Adrenal gland (tissue), 5 donors: Measurements from ENCODE around the gene SLTM.

Experiments
- CTCF ChIP-seq, 6 experiments: fragments of 450-650 bp in 4 of 6; fragments of 200-600 bp in 2 of 6; sonication (generic) in 1 of 6; IDR thresholded peaks; 1 replicate in 5 of 6; 2 replicates in 1 of 6; pipeline versions ENCODE4 v1.5.1 to v1.8.0; 2016 to 2021; ENCODE audit warnings: antibody characterized with exemption in 6 of 6, mild to moderate bottlenecking in 2 of 6, moderate library complexity in 1 of 6
- POLR2A ChIP-seq, 2 donors: fragments of 450-650 bp; IDR thresholded peaks; one replicate each; pipeline ENCODE4 v1.6.1; 2017; ENCODE audit warnings: antibody characterized with exemption in 2 of 2, mild to moderate bottlenecking in 2 of 2, moderate library complexity in 1 of 2
- donor health status: DM: no; HTN: no; CAD: no.

- TF ChIP-seq CTCF (IDR thresholded peaks at IDR 0.05): no peak
- TF ChIP-seq POLR2A (IDR thresholded peaks at IDR 0.05): no peak
Observed at GRCh38 chr15:58916962-58917361, 16.5 kb downstream of the SLTM start.
